HG03097 (cell line): Measurements from ENCODE around the gene GALNT15.

Source experiments
- ATAC-seq: cut with Tn5 transposase; IDR thresholded peaks from one replicate; pipeline ENCODE4 v1.9.1; 2021; ENCODE audit not compliant: unreplicated experiment, low FRiP score

Gene GALNT15

GRCh38 chr3:16186086-16186485 lies 11.6 kb downstream of the GALNT15 start:
- no peak for ATAC-seq

- ATAC-seq = no peak
Measured at GRCh38 chr3:16186565-16186964, 12.1 kb downstream of the GALNT15 start.

- no peak for ATAC-seq
Measured at GRCh38 chr3:16187213-16187790, 12.8 kb downstream of the GALNT15 start.

GRCh38 chr3:16188071-16188470 lies 13.6 kb downstream of the GALNT15 start:
- ATAC-seq = no peak

- ATAC-seq = no peak
Measured at GRCh38 chr3:16189201-16189600, 14.7 kb downstream of the GALNT15 start.

GRCh38 chr3:16190704-16191103 lies 16.2 kb downstream of the GALNT15 start:
- ATAC-seq = no peak

- no peak for ATAC-seq
Measured at GRCh38 chr3:16191591-16191990, 17.1 kb downstream of the GALNT15 start.

- ATAC-seq = no peak
Measured at GRCh38 chr3:16192176-16192811, 17.8 kb downstream of the GALNT15 start.

- ATAC-seq = no peak
Measured at GRCh38 chr3:16198427-16198826, 23.9 kb downstream of the GALNT15 start.

- no peak for ATAC-seq
Measured at GRCh38 chr3:16199769-16200168, 25.3 kb downstream of the GALNT15 start.

- no peak for ATAC-seq
Measured at GRCh38 chr3:16200411-16200810, 25.9 kb downstream of the GALNT15 start.

- ATAC-seq = no peak
Measured at GRCh38 chr3:16203031-16203430, 28.6 kb downstream of the GALNT15 start.

GRCh38 chr3:16203671-16204629 lies 29.5 kb downstream of the GALNT15 start:
- ATAC-seq = no peak

GRCh38 chr3:16204751-16205150 lies 30.3 kb downstream of the GALNT15 start:
- no peak for ATAC-seq

- no peak for ATAC-seq
Measured at GRCh38 chr3:16205156-16205870, 30.8 kb downstream of the GALNT15 start.

GRCh38 chr3:16207031-16207430 lies 32.6 kb downstream of the GALNT15 start:
- ATAC-seq = no peak

- no peak for ATAC-seq
Measured at GRCh38 chr3:16211176-16211904, 36.9 kb downstream of the GALNT15 start.

- ATAC-seq = no peak
Measured at GRCh38 chr3:16214366-16214765, 39.9 kb downstream of the GALNT15 start.

GRCh38 chr3:16216373-16216935 lies 42.0 kb downstream of the GALNT15 start:
- ATAC-seq = no peak

GRCh38 chr3:16219777-16220176 lies 45.3 kb downstream of the GALNT15 start:
- ATAC-seq = no peak
